Dermis blood vessel endothelial cell (primary cell): ENCODE measurements around the gene SUFU. TPM values are rescaled to one million over a fixed set of nuclear protein-coding genes. Genes with fewer than 3 reads are reported as not detected.

Experiments
- DNase-seq: peaks from one replicate; pipeline ENCODE4 v3.0.0; 2010
- total RNA-seq: library from RNA; depleted of rRNA; stranded (reverse); fragments of >200 nt; gene quantifications from 2 replicates; pipeline ENCODE4 v1.2.3, GENCODE V29; 2014

SUFU gene
- total RNA-seq, 1 donor from 2014 or later: 3.1 TPM

DNA sequence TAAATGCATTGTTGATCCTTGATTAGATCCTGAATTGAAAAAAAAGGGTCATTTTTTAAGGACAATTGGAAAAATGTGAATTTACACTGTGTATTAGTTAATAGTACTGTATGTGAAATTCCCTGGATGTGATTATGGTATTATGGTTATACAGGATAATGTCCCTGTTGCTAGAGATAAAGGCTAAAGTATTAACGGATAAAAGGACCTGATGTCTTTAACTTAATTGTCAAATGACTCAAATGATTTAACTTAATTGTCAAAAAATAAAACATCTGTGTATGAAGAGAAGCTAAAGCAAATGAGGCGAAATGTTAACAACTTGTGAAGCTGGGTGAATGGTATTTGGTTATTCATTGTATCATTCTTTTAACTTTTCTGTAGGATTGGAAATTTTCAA, 48.8 kb downstream of the SUFU start:
- no peak for DNase-seq

DNA sequence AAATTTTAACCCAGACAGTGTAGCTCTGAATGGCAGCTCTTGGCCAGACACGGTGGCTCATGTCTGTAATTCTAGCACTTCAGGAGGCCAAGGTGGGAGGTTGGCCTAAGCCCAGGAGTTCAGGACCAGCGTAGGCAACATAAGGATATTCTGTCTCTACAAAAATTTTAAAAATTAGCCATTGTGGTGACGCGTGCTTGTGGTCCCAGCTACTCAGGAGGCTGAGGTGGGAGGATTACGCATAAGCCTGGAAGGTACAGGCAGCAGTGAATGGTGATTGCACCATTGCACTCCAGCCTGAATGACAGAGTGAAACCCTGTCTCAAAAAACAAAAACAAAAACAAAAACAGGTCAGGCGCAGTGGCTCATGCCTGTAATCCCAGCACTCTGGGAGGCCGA, 50.0 kb downstream of the SUFU start:
- no peak for DNase-seq

DNA sequence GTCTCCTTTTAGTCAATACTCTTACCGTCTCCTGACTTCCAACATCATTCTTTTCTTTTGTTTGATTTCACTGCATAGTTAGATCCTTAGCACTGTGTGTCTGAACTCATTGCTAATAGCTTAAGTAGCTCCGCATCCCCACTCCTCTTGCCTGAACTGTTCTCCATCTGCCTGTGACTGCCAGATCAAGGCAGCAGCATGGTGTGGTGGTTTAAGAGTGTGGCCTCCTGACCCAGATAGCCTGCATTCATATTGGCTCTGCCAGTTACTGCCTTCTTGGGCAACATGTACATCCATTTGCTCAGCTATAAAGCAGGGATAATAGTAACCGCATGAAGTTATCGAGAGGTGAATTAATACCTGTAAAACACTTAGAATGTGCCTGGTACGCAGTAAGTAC, 50.8 kb downstream of the SUFU start:
- DNase-seq: no peak

DNA sequence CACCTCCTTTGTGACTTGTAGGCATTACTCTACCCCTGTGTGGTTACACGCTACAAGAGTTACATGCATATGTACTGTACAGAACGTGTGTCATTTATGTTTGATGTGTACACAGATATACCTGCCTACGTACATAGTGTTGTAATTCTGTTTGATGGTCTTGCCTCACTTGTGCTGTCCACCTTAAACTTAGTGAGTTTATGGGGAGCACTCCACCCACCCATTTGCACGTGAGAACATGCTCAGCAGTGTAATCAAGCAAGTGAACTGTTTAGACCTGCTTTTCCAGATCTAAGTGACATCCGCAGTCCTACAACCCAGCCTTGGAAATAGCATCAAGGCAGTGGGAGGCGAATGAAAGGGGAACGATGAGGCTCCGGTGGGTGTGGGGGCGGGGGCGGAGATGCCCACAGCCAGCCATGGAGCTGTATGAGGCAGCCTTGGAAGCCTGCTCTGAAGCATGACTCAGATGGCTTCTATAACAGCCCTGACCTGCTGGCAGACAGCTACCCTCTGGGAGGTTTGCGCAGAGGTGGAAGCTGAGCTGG, 52.1 kb downstream of the SUFU start:
- DNase-seq: peak; percentile 29

DNA sequence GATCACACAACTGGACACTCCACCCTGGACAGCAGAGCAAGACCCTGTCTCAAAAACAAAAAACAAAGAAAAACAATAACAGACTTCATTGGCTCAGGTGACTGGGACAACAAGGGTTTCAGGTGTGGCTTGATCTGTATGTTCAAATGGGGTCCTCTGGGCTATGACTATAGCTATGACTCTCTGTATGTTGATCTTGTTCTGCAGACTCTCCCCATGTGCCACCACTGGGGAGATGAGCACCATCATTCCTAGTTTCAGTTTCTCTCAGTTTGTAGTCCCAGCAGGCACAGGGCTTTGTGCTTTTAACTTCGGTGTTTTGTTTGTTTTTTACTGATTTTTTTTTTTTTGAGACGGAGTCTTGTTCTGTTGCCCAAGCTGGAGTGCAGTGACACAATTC, 53.8 kb downstream of the SUFU start:
- DNase-seq: no peak

DNA sequence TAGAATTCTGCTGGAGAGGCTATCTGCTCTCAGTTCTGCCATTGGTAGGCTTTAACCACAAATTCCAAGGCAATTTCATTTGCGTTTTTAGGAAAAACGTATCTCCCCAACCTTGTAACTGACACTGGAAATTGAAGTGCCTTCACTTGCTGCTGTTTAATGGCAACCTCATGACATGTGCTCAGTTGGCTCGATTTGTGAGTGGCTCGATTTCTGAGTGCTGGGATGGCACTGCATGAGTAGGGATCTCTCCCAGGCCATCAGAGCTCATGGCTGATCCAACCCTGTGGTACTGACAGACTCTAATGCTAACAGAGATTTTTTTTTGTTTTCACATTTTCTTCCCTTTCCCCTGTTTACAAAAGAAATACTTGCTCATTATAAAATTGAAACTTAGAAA, 56.0 kb downstream of the SUFU start:
- DNase-seq: no peak

DNA sequence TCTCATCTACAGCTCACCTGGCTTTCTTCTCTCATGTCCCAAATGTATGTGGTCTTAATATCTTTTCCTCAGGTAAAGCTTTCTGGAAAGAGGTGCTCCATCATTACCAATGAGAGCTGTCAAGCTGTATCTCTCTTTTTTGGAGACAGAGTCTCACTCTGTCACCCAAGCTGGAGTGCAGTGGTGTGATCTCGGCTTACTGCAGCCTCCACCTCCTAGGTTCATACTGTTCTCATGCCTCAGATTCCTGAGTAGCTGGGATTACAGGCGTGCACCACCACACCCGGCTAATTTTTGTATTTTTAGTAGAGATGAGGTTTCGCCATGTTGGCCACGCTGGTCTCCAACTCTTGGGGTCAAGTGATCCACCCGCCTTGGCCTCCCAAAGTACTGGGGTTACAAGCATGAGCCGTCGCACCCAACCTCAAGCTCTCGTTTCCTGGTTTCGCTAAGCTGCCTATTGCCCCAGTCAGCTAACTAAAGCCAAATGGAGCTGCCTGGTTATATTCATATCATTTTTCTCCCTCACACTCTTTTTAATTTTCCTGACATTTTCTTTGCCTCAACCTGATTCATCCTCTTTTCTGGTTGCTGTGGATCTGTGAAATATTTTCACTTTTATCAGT, 60.5 kb downstream of the SUFU start:
- no peak for DNase-seq

DNA sequence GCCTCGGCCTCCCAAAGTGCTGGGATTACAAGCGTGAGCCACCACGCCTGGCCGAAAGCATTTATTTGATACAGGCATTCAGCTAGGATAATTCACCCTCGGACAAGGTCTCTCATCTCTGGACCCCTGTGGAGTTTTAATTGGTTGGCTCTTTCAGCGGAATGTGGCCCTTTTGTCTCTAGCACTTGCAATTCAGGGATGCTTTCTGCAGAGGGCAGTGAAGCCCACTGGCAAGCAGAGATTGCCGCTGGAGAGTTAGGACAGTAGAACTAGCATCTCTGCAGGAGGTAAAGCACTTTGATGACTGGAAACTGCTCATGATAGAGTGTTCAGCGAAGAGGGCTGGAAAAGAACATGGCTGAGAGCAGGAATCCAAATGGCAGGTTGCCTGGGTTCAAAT, 62.0 kb downstream of the SUFU start:
- no peak for DNase-seq

DNA sequence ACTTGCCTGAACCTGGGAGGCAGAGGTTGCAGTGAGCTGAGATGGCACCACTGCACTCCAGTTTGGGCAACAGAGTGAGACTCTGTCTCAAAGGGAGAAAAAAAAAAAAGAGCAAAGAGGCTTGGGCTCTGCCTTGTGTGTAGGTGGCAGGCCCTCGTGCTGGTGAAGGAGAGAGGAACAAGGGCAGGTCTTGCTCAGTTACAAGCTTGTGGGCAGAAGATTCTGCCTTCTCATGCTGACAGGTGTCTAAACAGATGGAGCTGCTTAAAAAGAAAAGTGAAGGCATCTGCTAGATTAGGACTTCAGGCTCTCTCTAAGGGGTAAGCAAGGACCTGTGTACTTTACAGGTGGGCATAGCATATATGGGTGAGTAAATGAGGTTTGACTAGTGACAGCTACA, 75.0 kb downstream of the SUFU start:
- DNase-seq: no peak

DNA sequence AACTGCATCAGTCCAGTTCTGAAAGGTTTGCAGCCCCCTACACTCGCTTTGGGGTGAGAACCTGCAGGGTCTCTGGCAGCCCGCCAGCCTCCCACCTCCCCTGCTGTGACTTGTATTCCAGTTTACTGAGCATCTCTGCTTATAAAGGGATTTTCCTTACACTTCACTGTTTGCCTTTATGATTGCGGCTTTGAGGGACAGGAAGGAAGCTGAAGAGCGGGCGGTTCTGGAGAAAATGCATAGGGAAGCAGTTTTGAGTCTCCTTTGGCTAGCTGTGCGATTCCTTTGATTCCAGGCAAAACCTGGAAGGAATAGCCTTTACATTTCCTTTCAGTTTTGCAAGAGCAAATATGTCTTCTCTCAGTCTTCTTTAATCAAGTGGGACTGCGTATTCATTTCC, 75.6 kb downstream of the SUFU start:
- peak; percentile 44 for DNase-seq

DNA sequence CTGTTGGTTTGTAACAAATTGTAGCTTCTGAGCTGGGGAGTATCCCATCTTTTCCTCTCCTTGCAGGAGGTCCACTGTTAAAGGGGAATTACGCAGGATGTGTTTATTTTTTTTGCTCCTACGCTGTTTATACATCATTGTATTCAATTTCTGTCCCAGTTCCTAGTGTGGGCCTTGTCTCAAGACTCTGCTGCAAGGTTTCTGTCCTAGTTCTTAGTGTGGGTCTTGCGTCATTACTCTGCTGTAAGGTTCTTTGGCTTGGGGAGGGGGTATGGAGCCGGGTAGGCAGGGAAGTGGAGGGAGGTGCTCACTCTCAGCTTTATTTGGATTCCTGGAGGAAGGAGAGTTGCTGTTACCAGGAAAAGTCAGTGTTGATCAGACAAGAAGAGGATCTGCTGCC, 76.5 kb downstream of the SUFU start:
- DNase-seq: peak; percentile 48

DNA sequence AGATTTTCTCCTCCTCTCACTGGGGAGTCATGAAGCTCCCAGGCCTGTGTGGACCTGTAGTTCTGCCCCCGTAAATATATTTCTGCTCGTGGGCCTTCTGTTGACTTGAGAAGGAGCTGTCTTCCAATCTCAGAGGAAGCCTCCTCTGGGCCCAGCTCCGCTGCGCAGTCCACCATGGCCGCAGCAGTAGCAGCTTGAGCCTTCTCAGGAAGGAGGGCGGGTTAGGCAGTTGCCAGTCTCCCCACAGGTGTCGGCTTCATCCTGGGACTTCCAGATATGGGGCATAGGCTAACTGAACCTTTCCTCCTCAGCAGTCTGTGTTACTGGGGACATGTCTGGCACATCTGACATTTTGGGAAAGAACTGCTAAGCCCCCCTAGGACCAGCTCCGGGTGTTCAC, 77.6 kb downstream of the SUFU start:
- no peak for DNase-seq

DNA sequence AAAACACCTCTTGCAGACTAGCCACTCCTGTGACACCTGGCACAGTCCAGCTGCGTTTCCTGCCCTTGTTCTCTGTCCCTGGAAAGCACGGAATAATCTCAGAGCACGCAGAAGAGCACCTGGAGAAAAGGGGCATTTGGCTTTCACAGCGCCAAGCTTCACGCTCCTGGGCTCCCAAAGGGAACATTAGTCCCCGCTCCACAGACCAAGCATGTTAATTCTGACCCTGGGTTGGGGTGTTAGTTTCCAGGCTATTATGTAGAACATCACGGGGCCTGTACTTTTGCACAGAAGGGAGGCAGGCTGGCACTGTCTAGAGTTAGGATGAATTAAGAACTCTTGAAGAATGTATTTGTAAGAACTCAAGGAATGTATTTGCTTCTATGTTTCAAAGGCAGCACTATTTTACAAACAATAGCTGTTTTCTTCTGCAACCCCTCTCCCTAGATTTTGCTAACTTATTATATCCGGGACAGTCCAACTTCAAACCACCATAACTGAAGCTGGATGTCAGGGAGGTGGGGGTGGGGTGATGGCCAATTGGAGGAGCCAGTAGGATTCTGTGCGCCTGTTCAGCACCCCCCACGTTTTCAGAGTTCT, 78.3 kb downstream of the SUFU start:
- no peak for DNase-seq

DNA sequence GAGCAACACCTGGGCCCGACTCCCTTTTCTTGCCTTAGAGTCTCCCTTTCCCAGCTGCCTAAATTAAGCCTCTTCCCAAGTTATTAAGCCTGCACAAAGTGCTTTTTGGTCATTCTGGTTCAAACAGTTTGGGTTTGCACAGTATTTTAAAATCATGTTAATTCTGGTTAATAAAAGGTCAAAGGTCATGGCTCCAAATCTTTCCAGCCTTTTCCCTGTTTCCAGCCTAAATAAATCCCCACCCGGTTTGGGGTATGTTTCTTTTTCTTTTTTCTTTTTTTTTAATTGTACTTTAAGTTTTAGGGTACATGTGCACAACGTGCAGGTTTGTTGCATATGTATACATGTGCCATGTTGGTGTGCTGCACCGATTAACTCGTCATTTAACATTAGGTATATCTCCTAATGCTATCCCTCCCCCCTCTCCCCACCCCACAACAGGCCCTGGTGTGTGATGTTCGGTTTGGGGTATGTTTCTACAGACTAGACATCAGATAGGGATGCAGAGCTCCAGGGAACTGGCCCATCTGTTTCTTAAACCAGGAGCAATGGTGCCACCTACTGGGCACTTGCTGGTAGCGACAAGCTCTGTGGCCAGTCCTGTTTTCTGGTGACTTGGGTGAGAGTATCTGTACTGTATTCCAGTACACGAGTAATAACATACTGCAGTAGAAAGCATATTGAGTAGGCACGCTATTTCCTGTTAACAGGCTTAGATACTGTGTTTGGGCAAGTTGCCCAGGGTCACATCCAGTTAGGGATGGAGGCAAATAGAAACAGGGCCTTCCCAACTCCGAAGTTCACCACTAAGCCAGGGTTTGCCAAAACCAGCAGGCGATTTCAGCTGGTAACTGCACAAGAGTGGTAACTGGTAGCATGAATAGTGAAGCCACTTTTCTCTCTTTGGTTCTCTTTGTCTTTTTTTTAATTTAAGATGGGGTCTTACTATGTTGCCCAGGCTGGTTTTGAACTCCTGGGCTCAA, 80.0 kb downstream of the SUFU start:
- DNase-seq: peak; percentile 96

DNA sequence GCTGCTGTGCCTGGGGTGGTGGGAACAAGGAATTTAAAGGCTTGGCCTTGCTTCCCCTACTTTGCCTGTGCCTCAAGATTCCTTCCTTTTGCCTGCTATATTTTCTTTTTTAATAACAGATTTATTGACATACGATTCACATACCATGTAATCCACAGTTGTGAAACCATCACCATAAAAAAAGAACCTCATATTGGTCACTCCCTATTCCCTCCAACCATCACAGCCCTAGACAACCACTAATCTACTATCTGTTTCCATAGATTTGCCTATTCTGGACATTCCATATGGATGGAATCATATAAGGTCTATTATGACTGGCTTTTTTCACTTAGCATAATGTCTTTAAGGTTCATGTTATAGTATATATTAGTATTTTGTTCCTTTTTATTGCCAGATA, 81.3 kb downstream of the SUFU start:
- no peak for DNase-seq

DNA sequence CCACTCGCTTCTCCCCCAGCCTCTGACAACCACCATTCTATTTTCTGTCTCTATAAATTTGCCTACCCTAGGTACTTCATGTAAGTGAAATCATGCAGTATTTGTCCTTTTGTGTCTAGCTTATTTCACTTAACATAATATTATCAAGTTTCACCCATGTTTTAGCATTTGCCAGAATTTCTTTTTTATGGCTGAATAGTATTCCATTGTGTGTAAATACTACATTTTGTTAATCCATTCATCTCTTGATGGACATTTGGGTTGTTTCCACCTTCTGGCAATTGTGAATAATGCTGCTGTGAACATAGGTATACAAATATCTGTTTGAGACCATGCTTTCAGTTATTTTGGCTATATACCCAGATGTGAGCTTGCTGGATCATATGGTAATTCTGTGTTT, 83.1 kb downstream of the SUFU start:
- DNase-seq: no peak

DNA sequence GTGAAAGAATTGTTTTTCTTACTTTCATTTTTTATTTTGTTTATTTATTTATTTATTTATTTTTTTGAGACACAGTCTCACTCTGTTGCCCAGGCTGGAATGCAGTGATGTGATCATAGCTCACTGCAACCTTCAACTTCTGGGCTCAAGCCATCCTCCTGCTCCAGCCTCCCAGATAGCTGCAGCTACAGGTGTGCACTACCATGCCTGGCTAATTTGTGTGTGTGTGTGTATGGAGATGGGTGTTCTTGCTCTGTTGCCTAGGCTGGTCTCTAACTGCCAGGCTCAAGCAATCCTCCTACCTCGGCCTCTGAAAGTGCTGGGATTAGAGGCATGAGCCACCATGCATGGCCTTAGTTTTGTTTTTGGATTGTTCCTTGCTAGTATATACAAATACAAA, 85.1 kb downstream of the SUFU start:
- no peak for DNase-seq

DNA sequence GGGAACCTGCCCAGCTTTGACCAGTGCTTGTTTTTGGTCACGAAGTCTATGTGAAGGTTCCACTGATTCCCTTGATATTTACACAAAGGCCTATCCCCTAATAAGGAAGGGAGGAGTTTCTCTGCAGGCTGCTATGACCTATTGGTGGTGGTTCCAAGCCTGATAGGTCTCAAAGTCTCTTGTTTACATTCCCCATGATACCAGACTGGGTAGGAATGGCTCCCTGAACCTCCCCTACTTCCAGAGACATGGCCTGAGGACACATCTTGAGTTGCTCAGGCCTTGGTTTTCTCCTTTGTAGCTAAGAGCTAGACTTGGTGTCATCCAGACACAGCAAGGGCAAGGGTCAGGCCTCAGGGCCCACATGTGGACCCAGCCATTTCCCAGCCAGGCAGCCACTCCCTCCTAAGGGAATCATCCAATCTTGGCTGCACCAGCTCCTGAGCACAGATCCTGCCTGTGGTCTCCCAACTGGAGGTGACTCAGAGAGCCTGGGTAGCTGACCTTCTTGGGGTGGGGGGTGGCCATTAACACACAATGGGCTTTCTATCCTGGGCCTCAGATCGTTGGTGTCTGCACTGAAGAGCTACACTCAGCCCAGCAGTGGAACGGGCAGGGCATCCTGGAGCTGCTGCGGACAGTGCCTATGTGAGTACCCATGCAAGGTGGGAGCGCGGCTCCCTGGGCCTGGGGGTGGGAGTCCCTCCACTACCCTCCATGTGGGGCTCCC, 89.5 kb downstream of the SUFU start:
- no peak for DNase-seq

DNA sequence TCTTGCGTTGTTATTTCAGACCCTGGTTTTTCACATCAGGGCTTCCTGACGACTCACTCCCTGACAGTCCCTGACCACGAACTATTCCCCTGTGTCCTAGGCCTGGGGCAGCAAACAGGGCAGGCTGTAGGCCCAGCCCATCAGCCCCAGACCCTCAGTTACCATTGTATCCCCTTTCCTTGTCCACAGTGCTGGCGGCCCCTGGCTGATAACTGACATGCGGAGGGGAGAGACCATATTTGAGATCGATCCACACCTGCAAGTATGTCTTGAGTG, 90.0 kb downstream of the SUFU start:
- DNase-seq: no peak

DNA sequence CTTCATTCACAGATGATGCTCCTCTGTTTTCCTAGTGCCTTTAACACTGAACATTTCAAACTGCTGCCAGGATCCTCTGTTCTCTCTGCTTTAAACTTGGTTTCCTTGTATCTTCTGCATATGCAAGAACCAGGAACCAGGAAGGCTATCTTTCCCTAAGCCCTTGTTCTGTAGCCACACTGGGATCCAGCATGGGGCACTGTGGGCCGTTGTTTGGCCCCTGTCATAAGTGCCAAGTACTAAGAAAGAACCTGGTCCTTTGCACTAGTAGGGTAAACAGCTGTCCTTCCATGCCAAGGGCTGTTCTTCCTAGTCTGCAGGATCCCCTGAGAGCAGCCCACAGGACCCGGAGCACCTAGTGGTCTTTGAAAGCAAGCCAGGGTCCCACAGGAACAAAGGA, 91.5 kb downstream of the SUFU start:
- DNase-seq: peak; percentile 40

DNA sequence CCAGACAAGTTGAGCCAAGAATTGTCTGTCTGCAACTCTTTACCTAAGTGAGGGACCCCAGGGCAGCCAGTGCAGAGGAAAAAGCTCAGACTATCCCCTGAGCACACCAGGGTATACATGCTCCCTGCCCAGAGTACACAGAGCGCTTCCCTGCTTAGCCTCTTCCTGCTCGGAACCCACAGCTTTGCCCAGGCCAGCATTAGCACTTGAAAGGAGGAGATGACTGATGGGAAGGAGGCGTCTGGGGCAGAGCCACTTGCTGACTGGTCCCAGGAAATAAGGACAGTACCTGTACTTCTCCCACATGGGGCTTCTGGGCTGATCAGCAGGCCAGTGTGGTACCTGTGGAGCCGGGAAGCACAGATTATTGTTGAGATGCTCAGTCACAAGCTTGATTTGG, 92.1 kb downstream of the SUFU start:
- DNase-seq: no peak

DNA sequence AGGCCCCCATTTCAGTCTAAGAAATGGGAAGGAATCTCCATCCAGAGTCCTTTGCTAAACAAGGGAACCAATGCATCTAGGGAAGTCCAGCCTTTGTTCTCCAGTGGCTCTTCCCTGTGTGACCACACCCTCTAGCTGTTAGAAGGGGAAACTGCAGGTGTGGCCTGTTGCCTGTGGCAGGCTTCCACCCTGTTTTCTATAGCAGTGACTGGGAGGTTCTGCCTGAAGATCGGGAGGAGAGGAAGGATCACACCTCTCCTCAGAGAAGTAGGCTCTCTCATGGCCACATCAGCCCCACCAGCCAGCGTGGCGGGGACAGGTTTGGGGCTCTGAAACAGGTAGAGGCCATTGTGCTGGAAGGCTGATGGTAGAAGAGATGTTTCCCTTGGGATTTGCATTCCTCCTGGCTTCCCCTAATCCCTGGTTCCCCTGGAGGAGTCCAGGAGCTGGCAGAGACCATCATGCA, 92.8 kb downstream of the SUFU start:
- DNase-seq: peak; percentile 86
